ENCODE measurements around the gene DR1. TPM values are rescaled to one million over a fixed set of nuclear protein-coding genes. Genes with fewer than 3 reads are reported as not detected.

DR1 gene
- total and polyA plus RNA-seq, 2 of the 13 experiments (the other 11 are each of a cell fraction or from before 2014, with no cell fraction given) = 17.8 to 42.3 TPM

DNA sequence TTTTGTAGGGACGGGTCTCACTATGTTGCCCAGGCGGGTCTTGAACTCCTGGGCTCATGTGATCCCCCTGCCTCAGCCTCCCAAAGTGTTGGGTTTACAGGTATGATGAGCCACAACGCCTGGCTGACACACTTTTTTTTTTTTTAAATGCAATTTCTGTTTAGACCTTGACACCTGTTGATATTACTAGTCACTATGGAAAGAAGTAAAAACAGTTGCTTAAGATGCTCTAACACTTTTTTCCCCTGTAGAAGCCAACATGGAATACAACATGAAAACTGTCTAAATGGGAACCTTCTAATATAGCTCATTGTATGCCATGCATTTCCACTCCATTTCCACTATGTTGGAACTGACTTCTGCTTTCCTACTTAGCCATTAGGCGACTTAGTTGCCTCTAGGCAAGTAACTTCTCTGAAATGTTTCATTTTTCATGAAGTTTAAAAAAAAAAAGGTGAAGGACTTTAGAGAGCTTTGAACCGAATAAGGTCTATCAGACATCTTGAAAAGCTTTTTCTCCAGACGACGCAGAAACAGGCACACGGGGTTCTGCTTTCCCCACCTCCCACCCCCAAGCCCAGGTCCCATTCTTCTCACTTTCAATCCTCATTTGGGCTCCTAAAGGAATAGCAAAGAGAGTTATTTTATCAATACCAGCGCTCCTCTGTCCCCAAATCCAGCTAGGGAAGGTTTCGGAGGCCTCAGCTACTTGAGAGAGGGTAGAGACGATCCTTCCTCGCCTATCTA is 648 bp upstream of the DR1 start (continued):
- TF ChIP-seq, protein P1, sequence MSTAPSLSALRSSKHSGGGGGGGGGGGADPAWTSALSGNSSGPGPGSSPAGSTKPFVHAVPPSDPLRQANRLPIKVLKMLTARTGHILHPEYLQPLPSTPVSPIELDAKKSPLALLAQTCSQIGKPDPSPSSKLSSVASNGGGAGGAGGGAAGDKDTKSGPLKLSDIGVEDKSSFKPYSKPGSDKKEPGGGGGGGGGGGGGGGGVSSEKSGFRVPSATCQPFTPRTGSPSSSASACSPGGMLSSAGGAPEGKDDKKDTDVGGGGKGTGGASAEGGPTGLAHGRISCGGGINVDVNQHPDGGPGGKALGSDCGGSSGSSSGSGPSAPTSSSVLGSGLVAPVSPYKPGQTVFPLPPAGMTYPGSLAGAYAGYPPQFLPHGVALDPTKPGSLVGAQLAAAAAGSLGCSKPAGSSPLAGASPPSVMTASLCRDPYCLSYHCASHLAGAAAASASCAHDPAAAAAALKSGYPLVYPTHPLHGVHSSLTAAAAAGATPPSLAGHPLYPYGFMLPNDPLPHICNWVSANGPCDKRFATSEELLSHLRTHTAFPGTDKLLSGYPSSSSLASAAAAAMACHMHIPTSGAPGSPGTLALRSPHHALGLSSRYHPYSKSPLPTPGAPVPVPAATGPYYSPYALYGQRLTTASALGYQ (CRISPR knock-in tag; IDR thresholded peaks at IDR 0.05) = no peak
- TF ChIP-seq HNRNPK (IDR thresholded peaks at IDR 0.05; ENCODE audit: low read depth, low read length, poor library complexity, severe bottlenecking) (no peak), ZNF138 (CRISPR knock-in tag; IDR thresholded peaks at IDR 0.05; ENCODE audit: low read depth) (0 out of 2 replicates have a peak, but pooled peaks have one; percentile 21), ZKSCAN1 (IDR thresholded peaks at IDR 0.05; ENCODE audit: low read length) (no peak), FLYWCH1 (CRISPR knock-in tag; IDR thresholded peaks at IDR 0.05) (no peak), ATM (IDR thresholded peaks at IDR 0.05; ENCODE audit: borderline replicate concordance) (no peak), PCBP2 (optimal IDR thresholded peaks at IDR 0.05; ENCODE audit: low read depth, low read length, poor library complexity, severe bottlenecking) (peak; percentile 80), ZSCAN25 (CRISPR knock-in tag; IDR thresholded peaks at IDR 0.05) (no peak), MIER2 (CRISPR knock-in tag; IDR thresholded peaks at IDR 0.05) (no peak), SMAD3 (CRISPR knock-in tag; IDR thresholded peaks at IDR 0.05) (no peak), MXD4 (CRISPR knock-in tag; IDR thresholded peaks at IDR 0.05) (no peak), ARID2 (CRISPR knock-in tag; IDR thresholded peaks at IDR 0.05; ENCODE audit: borderline replicate concordance) (0 out of 2 replicates have a peak, but pooled peaks have one; percentile 12), FOSL2 (CRISPR knock-in tag; IDR thresholded peaks at IDR 0.05) (no peak), TARDBP (CRISPR knock-in tag; IDR thresholded peaks at IDR 0.05) (no peak), NFKB2 (CRISPR knock-in tag; IDR thresholded peaks at IDR 0.05; ENCODE audit: borderline replicate concordance) (no peak), ZNF543 (CRISPR knock-in tag; IDR thresholded peaks at IDR 0.05) (no peak), ZNF781 (CRISPR knock-in tag; IDR thresholded peaks at IDR 0.05; ENCODE audit: borderline replicate concordance, not compliant biosample characterization) (no peak), ZNF563 (CRISPR knock-in tag; IDR thresholded peaks at IDR 0.05) (no peak), ZNF782 (CRISPR knock-in tag; IDR thresholded peaks at IDR 0.05; ENCODE audit: borderline replicate concordance) (no peak), KDM4B (CRISPR knock-in tag; IDR thresholded peaks at IDR 0.05) (no peak), ARHGAP35 (CRISPR knock-in tag; IDR thresholded peaks at IDR 0.05; ENCODE audit: borderline replicate concordance) (no peak), FOXC1 (CRISPR knock-in tag; IDR thresholded peaks at IDR 0.05; ENCODE audit: borderline replicate concordance) (no peak), ZNF780A (CRISPR knock-in tag; IDR thresholded peaks at IDR 0.05) (no peak), SIX1 (CRISPR knock-in tag; IDR thresholded peaks at IDR 0.05; ENCODE audit: borderline replicate concordance) (no peak), PITX1 (CRISPR knock-in tag; IDR thresholded peaks at IDR 0.05) (no peak), SYNCRIP (IDR thresholded peaks at IDR 0.05; ENCODE audit: insufficient read depth, low read depth, low read length) (no peak), SIX4 (CRISPR knock-in tag; IDR thresholded peaks at IDR 0.05) (no peak)
- TF ChIP-seq, protein P2, sequence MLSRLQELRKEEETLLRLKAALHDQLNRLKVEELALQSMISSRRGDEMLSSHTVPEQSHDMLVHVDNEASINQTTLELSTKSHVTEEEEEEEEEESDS (CRISPR knock-in tag; IDR thresholded peaks at IDR 0.05; ENCODE audit: borderline replicate concordance) = 0 out of 2 replicates have a peak, but pooled peaks have one; percentile 44
- TF ChIP-seq, protein P3, sequence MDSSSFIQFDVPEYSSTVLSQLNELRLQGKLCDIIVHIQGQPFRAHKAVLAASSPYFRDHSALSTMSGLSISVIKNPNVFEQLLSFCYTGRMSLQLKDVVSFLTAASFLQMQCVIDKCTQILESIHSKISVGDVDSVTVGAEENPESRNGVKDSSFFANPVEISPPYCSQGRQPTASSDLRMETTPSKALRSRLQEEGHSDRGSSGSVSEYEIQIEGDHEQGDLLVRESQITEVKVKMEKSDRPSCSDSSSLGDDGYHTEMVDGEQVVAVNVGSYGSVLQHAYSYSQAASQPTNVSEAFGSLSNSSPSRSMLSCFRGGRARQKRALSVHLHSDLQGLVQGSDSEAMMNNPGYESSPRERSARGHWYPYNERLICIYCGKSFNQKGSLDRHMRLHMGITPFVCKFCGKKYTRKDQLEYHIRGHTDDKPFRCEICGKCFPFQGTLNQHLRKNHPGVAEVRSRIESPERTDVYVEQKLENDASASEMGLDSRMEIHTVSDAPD (CRISPR knock-in tag; IDR thresholded peaks at IDR 0.05) = no peak

All from HepG2 (cell line).